Urothelium cell line (cell line): Measurements from ENCODE around the gene FKBP3.
A peak's percentile ranks its signal among the peaks of the same experiment; 100 is the strongest.
"Not testable (repeated sequence)": the region's sequence is repeated elsewhere in the genome, so short reads cannot be mapped to it uniquely, and the experiment has no call there.

Source experiments
- DNase-seq: peaks from one replicate; pipeline ENCODE4 v3.0.0; 2011; ENCODE audit warnings: low spot score, mixed read lengths
- FAIRE-seq: peaks from 2 replicates; lab custom pipeline; 2011; peaks lifted over from hg19 to GRCh38; lab: Jason Lieb, UNC

The FKBP3 gene

GRCh38 chr14:45134051-45134958, at the start of gene FKBP3:
Gene FKBP3 (minus strand): TSS chr14:45134481. CDS start chr14:45134456, 25 bp downstream.
- FAIRE-seq (peak; percentile 91), DNase-seq (peak; percentile 100)

DNA sequence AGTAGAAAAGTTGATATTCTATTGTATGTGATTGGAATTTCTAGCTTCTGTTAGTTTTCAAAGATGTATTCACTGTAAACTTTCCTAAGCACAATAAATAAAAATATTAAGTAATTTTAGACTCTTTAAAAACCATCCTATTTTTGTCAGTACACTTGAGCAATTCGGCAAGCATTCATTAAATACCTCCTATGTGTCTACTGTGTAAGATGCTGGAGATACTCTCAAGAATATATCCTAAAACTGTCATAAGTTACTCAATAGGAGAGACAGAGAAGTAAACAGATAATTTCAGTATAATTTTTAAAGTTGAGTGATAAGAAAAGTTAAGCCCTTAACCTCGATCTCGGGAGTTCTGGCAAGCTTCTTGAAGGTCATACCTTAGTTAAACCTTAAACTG, 47.5 kb upstream of the FKBP3 start:
- DNase-seq = no peak

DNA sequence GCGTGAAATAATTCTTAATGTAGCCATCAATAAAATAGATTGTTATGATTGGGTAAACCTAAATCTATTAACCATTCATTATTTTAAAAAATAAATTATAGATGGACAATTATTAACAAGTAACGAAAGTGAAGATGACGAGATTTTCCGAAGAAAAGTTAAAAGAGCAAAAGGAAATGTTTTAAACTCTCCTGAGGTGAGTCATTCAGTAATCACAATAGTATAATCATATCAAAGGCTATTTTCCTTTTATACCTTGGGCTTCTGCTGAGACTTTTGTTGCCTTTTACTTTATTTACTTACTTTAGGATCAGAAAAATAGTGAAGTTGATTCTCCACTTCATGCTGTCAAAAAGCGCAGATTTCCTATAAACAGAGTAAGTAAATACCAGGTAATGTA, 47.0 kb upstream of the FKBP3 start:
- DNase-seq (no peak), FAIRE-seq (no peak)

More for the DNA sequence above, 47.5 kb upstream of the FKBP3 start:
- FAIRE-seq = no peak

DNA sequence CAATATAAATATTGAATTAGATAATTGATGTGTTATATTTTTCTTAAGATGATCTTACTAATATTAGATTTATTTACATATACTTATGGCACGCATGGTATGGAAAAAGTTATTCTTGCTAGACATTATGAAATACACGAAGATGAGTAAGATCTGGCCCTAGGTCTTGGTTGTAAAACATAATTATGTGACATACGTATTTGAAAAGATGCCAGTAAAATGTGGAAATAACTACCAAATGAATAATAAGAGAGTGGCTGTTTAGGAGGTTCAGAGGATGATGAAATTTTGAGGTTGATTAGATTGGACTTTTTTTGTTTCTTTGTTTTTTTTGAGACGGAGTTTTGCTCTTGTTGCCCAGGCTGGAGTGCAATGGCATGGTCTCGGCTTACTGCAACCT, 42.8 kb upstream of the FKBP3 start:
- DNase-seq (no peak), FAIRE-seq (no peak)

DNA sequence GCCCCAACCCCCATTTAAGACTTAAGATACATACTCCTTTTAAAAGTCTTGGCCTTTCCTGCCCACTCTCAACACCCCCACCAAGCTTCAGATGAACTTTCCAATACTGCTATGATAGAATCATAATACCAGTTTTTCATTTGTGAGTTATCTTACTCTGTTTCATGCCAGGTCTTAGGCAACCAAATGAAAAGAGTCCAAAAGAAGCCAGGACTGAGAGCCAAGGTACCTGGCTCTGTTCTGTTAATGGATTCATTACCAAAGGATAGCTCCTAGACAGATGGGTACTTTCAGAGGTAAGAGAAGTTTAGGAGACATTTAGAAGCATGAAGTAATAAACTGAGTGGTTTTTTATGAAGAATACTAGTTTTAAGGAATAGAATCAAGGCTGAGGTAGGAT, 35.6 kb upstream of the FKBP3 start:
- no peak for FAIRE-seq

DNA sequence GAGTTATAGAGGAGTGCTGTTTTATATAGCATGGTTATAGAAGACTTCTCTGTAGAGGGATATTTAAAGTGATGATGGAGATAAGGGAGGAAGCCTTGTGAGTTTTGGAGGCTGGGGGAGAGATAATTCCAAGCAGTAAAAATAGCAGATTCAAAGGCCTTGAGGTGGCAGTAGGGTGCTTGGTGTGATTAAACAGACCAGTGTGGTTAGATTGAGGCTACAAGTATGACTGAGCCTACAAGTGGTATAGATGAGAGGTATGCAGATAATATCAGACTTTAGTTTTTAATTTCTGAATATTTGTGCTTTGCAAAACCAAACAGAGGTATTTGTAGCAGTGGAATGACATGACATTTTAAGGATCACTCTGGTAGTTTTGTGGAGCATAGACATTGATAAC, 21.8 kb upstream of the FKBP3 start:
- FAIRE-seq = no peak

More for the DNA sequence above, 35.6 kb upstream of the FKBP3 start:
- no peak for DNase-seq

DNA sequence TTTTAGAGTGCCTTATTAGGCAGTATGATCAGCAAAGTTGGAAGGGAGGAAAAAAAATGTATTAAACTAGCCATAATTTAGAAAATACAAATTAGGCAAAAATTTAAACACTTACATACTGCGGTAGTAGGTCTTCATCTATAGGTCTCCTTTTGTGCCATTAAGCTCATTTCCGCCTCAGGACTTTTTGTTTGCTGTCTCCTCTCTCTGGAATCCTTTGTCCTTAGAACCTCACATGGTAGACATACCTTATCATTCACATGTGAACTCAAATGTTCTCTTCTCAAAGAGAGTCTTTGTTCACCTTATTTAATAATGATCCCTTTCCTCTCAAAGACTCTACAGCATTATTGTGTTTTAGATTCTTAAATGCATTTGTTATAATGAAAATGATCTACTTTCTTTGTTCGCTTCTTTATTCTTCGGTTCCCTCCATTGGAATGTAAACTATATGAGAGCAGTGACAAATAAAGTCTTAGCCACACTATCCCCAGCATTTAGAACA, 16.2 kb upstream of the FKBP3 start:
- DNase-seq (no peak), FAIRE-seq (no peak)

More for the DNA sequence above, 21.8 kb upstream of the FKBP3 start:
- no peak for DNase-seq

DNA sequence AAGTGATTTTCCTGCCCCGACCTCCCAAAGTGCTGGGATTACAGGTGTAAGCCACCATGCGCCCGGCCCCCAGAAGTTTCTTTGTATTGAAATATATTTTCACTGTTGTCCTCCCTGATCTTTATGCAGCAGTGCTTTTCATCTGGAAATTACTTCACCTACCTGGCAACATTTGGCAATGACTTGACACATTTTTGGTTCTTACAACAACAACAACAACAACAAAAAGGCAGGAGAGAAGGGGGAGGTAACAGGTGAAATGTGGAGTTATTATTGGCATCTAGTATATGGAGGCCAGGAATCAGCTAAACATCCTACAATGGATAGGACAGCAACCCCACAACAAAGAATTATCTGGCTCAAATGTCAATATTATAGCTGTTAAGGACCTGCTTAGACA, 15.3 kb upstream of the FKBP3 start:
- FAIRE-seq (peak; percentile 13), DNase-seq (no peak)

- no peak for DNase-seq
- FAIRE-seq = peak; percentile 17
Observed at GRCh38 chr14:45145214-45145613, 10.9 kb upstream of the FKBP3 start.

- DNase-seq (no peak), FAIRE-seq (no peak)
Observed at GRCh38 chr14:45144658-45145057, 10.4 kb upstream of the FKBP3 start.

GRCh38 chr14:45142083-45142482, 7.8 kb upstream of the FKBP3 start:
- FAIRE-seq = not testable (repeated sequence)

GRCh38 chr14:45140661-45141187, 6.4 kb upstream of the FKBP3 start:
- DNase-seq = no peak
- no peak for FAIRE-seq

More at GRCh38 chr14:45142083-45142482, 7.8 kb upstream of the FKBP3 start:
- not testable (repeated sequence) for DNase-seq

- DNase-seq = peak; percentile 10
- no peak for FAIRE-seq
Observed at GRCh38 chr14:45136399-45136798, 2.1 kb upstream of the FKBP3 start.

GRCh38 chr14:45135659-45136395, 1.5 kb upstream of the FKBP3 start, which contains the start of gene FANCM:
Gene FANCM (plus strand): TSS chr14:45135930. CDS start chr14:45136032, 102 bp downstream.
- DNase-seq (peak; percentile 96), FAIRE-seq (peak; percentile 92)

- no peak for FAIRE-seq
- no peak for DNase-seq
Observed at GRCh38 chr14:45135156-45135555, 875 bp upstream of the FKBP3 start.

DNA sequence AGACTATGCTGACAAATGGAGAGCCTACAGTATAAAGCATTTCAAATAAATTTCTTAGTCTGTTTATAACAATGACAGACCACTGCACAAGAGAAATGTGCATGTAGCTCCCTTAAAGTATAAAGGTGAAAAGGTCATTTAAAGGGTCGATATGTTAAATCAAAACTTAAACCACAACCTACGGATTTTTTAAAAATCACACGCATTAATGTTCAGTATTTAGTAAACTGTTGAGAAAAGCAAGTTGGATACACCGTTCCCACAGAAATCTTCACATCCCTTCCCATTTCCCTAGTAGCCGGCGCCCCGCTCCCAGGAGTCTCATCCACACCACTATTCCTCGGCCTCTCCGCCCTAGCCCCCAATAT, 614 bp downstream of the FKBP3 start:
- DNase-seq = no peak
- FAIRE-seq = no peak

- no peak for DNase-seq
- no peak for FAIRE-seq
Observed at GRCh38 chr14:45128963-45129629, 5.2 kb downstream of the FKBP3 start.

GRCh38 chr14:45125754-45126153, 8.5 kb downstream of the FKBP3 start:
- FAIRE-seq = peak; percentile 48
- no peak for DNase-seq

DNA sequence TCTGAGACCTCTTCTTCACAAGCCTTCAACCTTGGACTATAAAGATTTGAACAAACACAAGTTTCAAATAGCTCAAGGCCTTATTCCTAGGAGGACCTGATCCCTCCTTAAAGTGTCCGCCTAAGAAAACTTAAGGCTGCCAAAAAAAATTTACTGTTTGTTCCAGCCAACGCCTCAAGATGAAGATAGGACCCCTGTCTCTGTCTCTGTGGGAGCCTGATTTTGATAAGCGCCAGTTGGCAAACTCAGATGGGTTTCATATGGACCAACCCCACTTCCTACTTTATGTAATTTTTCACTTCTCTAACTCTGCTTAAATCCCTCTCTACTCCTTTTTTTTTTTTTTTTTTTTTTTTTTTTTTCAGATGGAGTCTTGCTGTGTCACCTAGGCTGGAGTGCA, 11.0 kb downstream of the FKBP3 start:
- DNase-seq = no peak
- FAIRE-seq = no peak

DNA sequence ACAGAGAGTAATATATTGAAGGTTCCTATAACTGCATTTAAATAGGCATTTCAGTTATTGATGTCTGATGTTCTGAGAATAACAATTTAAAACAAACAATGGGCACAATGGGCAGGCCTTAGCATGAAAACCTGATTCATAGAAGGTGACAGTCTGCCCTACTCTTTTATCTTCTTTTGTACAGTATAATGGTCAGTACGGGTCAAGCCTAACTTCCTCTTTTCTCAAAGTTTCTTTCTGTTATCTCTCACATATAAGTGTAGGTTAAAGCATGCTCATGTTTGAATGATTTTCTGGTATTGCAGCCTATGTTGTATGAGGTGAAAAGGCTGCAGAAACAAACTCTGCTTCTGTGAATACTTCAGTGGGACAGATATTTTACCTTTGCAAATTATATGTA, 14.2 kb downstream of the FKBP3 start:
- FAIRE-seq (no peak), DNase-seq (no peak)

- DNase-seq = no peak
- no peak for FAIRE-seq
Observed at GRCh38 chr14:45118594-45118993, 15.7 kb downstream of the FKBP3 start.
